Inflammatory macrophage (primary cell): ENCODE results near the gene UMOD.
"Not testable (repeated sequence)": the region's sequence is repeated elsewhere in the genome, so short reads cannot be mapped to it uniquely, and the experiment has no call there.

ENCODE experiments used
- DNase-seq, 2 donors: peaks; one replicate each; pipeline ENCODE4 v3.0.0-alpha.2; 2020 to 2022

UMOD gene

GRCh38 chr16:20320592-20320991 is 31.9 kb downstream of the UMOD start:
- DNase-seq: no peak

GRCh38 chr16:20320178-20320577 is 32.3 kb downstream of the UMOD start:
- no peak for DNase-seq

GRCh38 chr16:20319406-20319805 is 33.1 kb downstream of the UMOD start:
- DNase-seq: no peak

- no peak for DNase-seq
Measured at GRCh38 chr16:20318437-20318836, 34.1 kb downstream of the UMOD start.

- DNase-seq: no peak
Measured at GRCh38 chr16:20318006-20318405, 34.5 kb downstream of the UMOD start.

GRCh38 chr16:20317117-20317516 is 35.4 kb downstream of the UMOD start:
- no peak for DNase-seq

GRCh38 chr16:20316715-20317114 is 35.8 kb downstream of the UMOD start:
- DNase-seq: no peak

- DNase-seq: no peak
Measured at GRCh38 chr16:20315764-20316163, 36.8 kb downstream of the UMOD start.

- DNase-seq: no peak
Measured at GRCh38 chr16:20314575-20314974, 37.9 kb downstream of the UMOD start.

- no peak for DNase-seq
Measured at GRCh38 chr16:20313741-20314140, 38.8 kb downstream of the UMOD start.

- DNase-seq: not testable (repeated sequence)
Measured at GRCh38 chr16:20312536-20313095, 39.9 kb downstream of the UMOD start.

GRCh38 chr16:20311548-20311947 is 41.0 kb downstream of the UMOD start:
- no peak for DNase-seq

GRCh38 chr16:20310421-20311395 is 41.8 kb downstream of the UMOD start:
- DNase-seq: no peak

- no peak for DNase-seq
Measured at GRCh38 chr16:20309786-20310185, 42.7 kb downstream of the UMOD start.

- DNase-seq: no peak
Measured at GRCh38 chr16:20308801-20309590, 43.5 kb downstream of the UMOD start.

- no peak for DNase-seq
Measured at GRCh38 chr16:20308266-20308665, 44.2 kb downstream of the UMOD start.

- DNase-seq: no peak
Measured at GRCh38 chr16:20307791-20308190, 44.7 kb downstream of the UMOD start.

- no peak for DNase-seq
Measured at GRCh38 chr16:20307240-20307671, 45.3 kb downstream of the UMOD start.

GRCh38 chr16:20306401-20306800 is 46.1 kb downstream of the UMOD start:
- DNase-seq: no peak

GRCh38 chr16:20303012-20303411 is 49.5 kb downstream of the UMOD start:
- no peak for DNase-seq

GRCh38 chr16:20302389-20302788 is 50.1 kb downstream of the UMOD start:
- no peak for DNase-seq

GRCh38 chr16:20301840-20302239 is 50.7 kb downstream of the UMOD start:
- DNase-seq: no peak
